Measurements from ENCODE around the gene DYNLT1. TPM values are rescaled to one million over a fixed set of nuclear protein-coding genes. Genes with fewer than 3 reads are reported as not detected.
A peak's percentile ranks its signal among the peaks of the same experiment; 100 is the strongest.

Gene DYNLT1
- total RNA-seq, 1 experiment from 2014 or later = 105 TPM

- Histone ChIP-seq H3K4ac (ENCODE audit: low read depth, low read length) (no peak overlapping the region), H3K4me1 (ENCODE audit: insufficient read depth, low read length) (no peaks in the 10 kb centered on the region), H3K79me2 (ENCODE audit: insufficient read depth, low read length) (no peaks in the 10 kb centered on the region), H3K23ac (ENCODE audit: insufficient read length, low read depth, low read length) (no peak overlapping the region), H2BK15ac (ENCODE audit: low read depth, low read length) (no peak overlapping the region), H3K27ac (ENCODE audit: insufficient read length, low read depth, low read length) (no peak overlapping the region), H3K9ac (ENCODE audit: extremely low read depth, insufficient read length, low read length) (no peak overlapping the region), H3K79me1 (ENCODE audit: insufficient read depth, low read depth, low read length, poor library complexity, severe bottlenecking) (no peaks in the 10 kb centered on the region), H4K91ac (ENCODE audit: insufficient read length, low read depth, low read length) (no peak overlapping the region), H3K23me2 (ENCODE audit: insufficient read length, low read depth, low read length, poor library complexity, severe bottlenecking) (no peaks in the 10 kb centered on the region), H3K14ac (ENCODE audit: insufficient read depth, low read length) (no peak overlapping the region), H3K4me2 (ENCODE audit: insufficient read depth, insufficient read length, low read length) (no peak overlapping the region), H4K20me1 (ENCODE audit: control insufficient read depth, insufficient read depth, insufficient read length) (no peaks in the 10 kb centered on the region), H2BK5ac (ENCODE audit: insufficient read length, low read length) (no peak overlapping the region), H2BK20ac (ENCODE audit: low read depth, low read length, poor library complexity, severe bottlenecking) (no peak overlapping the region), H3T11ph (ENCODE audit: low read length) (no peak overlapping the region), H3K27me3 (ENCODE audit: insufficient read depth, low read length) (no peaks in the 10 kb centered on the region), H4K5ac (ENCODE audit: insufficient read length, low read depth, low read length) (no peak overlapping the region), H2BK120ac (ENCODE audit: low read depth, low read length, poor library complexity, severe bottlenecking) (no peak overlapping the region), H3K56ac (ENCODE audit: insufficient read length, low read depth, low read length) (no peak overlapping the region), H2AK5ac (ENCODE audit: insufficient read length, low read length) (no peak overlapping the region), H2BK12ac (ENCODE audit: insufficient read length, low read depth, low read length) (no peak overlapping the region), H3K18ac (ENCODE audit: insufficient read length, low read depth, low read length) (no peak overlapping the region), H4K8ac (replicated peaks; ENCODE audit: insufficient read length, low read depth, low read length) (no peak overlapping the region), H2AFZ (ENCODE audit: low read length) (no peak overlapping the region), H3K9me3 (ENCODE audit: control insufficient read depth, low read depth, low read length) (no peaks in the 10 kb centered on the region)
- no peak for DNase-seq
- TF ChIP-seq CTCF (conservative IDR thresholded peaks at IDR 0.05) = no peak
- no CpG with 5 or more reads among the region's 25 CpGs for whole genome bisulfite sequencing (ENCODE audit: extremely low coverage, insufficient read length, low lambda C conversion rate)
- no peak overlapping the region for H3K4me3 Mint-ChIP-seq
- no peaks in the 10 kb centered on the region for H3K27me3 Mint-ChIP-seq (ENCODE audit: low read depth)
- H3K36me3 Mint-ChIP-seq (ENCODE audit: insufficient read depth in 1 of 3, low read depth in 3 of 3) = peaks cover 20 to 71% (median 57%) of the 10 kb centered on the region in 3 experiments; a peak in 6 of 7 replicates
- no peaks in the 10 kb centered on the region for H3K9me3 Mint-ChIP-seq
- peak overlapping the region in 2 of 3 experiments; percentile 54 to 93; a peak in 3 of 7 replicates for H3K27ac Mint-ChIP-seq
- peaks cover 15 to 18% of the 10 kb centered on the region in 2 experiments for H3K4me1 Mint-ChIP-seq
These were observed 19.6 kb downstream of the DYNLT1 start for GRCh38 chr6:158624684-158625682.
